ENCODE results near the gene CACNB2.

- TF ChIP-seq, protein P1, sequence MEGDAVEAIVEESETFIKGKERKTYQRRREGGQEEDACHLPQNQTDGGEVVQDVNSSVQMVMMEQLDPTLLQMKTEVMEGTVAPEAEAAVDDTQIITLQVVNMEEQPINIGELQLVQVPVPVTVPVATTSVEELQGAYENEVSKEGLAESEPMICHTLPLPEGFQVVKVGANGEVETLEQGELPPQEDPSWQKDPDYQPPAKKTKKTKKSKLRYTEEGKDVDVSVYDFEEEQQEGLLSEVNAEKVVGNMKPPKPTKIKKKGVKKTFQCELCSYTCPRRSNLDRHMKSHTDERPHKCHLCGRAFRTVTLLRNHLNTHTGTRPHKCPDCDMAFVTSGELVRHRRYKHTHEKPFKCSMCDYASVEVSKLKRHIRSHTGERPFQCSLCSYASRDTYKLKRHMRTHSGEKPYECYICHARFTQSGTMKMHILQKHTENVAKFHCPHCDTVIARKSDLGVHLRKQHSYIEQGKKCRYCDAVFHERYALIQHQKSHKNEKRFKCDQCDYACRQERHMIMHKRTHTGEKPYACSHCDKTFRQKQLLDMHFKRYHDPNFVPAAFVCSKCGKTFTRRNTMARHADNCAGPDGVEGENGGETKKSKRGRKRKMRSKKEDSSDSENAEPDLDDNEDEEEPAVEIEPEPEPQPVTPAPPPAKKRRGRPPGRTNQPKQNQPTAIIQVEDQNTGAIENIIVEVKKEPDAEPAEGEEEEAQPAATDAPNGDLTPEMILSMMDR (IDR thresholded peaks at IDR 0.05): no peak
- TF ChIP-seq SP1 (CRISPR knock-in tag; conservative IDR thresholded peaks at IDR 0.05) (no peak), ESRRA (CRISPR knock-in tag; IDR thresholded peaks at IDR 0.05; ENCODE audit: borderline replicate concordance) (no peak), TEAD4 (CRISPR knock-in tag; IDR thresholded peaks at IDR 0.05) (no peak), ZBTB21 (CRISPR knock-in tag; IDR thresholded peaks at IDR 0.05; ENCODE audit: borderline replicate concordance) (no peak)
- TF ChIP-seq, protein P2, sequence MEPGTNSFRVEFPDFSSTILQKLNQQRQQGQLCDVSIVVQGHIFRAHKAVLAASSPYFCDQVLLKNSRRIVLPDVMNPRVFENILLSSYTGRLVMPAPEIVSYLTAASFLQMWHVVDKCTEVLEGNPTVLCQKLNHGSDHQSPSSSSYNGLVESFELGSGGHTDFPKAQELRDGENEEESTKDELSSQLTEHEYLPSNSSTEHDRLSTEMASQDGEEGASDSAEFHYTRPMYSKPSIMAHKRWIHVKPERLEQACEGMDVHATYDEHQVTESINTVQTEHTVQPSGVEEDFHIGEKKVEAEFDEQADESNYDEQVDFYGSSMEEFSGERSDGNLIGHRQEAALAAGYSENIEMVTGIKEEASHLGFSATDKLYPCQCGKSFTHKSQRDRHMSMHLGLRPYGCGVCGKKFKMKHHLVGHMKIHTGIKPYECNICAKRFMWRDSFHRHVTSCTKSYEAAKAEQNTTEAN (CRISPR knock-in tag; IDR thresholded peaks at IDR 0.05): no peak
Measured at GRCh38 chr10:18436902-18437301, 296.7 kb downstream of the CACNB2 start.
